Measurements from ENCODE around the gene ZNF835. TPM values are rescaled to one million over a fixed set of nuclear protein-coding genes. Genes with fewer than 3 reads are reported as not detected.

Gene ZNF835
- polyA plus RNA-seq, 1 donor (not counting 4 experiments of a cell fraction or from before 2014, with no cell fraction given) = not detected

DNA sequence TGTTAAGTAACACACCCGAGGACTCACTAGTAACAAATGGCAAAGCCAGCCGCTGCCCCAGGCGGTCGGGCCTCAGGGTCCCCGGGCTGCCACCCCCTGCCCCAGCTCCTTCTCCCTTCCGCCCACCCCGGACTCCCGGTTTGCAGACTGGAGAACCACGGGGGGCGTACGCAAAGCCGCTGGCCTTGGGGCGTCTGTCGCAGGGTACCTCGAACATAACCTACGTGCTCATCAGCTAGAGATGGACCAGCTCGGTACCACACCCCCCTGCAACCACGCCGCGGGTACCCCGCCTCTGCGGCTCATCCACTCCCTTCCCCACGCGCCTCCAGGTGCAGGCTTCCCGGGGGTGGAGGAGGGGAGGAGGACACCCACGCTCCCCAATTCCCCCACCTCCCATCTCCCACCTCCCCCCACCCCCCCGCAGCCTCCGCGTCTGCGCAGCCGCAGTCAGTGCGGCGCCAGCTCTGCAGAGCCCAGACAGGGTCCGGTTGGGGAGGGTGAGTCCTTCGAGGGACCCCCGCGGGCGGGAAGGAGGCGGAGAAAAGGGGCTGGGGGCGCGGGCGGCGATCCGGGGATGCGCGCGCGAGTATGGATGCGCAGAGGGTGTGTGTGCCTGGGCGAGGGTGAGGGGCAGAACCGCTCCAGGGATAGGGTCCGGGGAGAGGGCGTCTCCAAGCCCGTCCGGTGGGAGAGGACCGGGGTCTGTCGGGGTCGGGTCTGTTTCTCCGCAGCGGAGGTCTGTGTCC, 28.7 kb downstream of the ZNF835 start, which contains the start of gene SMIM17:
Gene SMIM17 (plus strand): TSS at position 449 of the 749 bp plus-strand sequence. CDS start 2,509 bp downstream, outside the sequence.
- Histone ChIP-seq H3K4me1 (ENCODE audit: control insufficient read depth, extremely low read depth, insufficient read depth, low read length) (no peaks in the 10 kb centered on the region), H3K9ac (ENCODE audit: control insufficient read depth, extremely low read depth, insufficient read depth, low read length) (no peak within 1 kb of the TSS), H3K27ac (ENCODE audit: control insufficient read depth, insufficient read depth, low read length) (no peak within 1 kb of the TSS), H3K36me3 (ENCODE audit: control insufficient read depth in 2 of 2, extremely low read depth in 1 of 2, insufficient read depth in 2 of 2, low read length in 2 of 2) (no peaks in the 10 kb centered on the region), H3K9me1 (ENCODE audit: control insufficient read depth, extremely low read depth, insufficient read depth, low read length) (no peaks in the 10 kb centered on the region), H3K4me2 (ENCODE audit: control insufficient read depth, extremely low read depth, insufficient read depth, low read depth, low read length) (no peak within 1 kb of the TSS), H3K27me3 (ENCODE audit: control insufficient read depth, extremely low read depth, insufficient read depth, low read length) (no peaks in the 10 kb centered on the region), H4K20me1 (ENCODE audit: control insufficient read depth, extremely low read depth, insufficient read depth, low read length) (no peaks in the 10 kb centered on the region), H3K9me3 (ENCODE audit: control insufficient read depth, low read depth, low read length) (peaks cover 11% of the 10 kb centered on the region), H2AFZ (ENCODE audit: control insufficient read depth, low read length) (no peak within 1 kb of the TSS), H3K4me3 (ENCODE audit: control insufficient read depth in 2 of 3, extremely low read depth in 1 of 3, insufficient read depth in 2 of 3, low read depth in 1 of 3, low read length in 3 of 3) (no peak within 1 kb of the TSS), H3K79me2 (ENCODE audit: control insufficient read depth, insufficient read depth, low read length) (no peaks in the 10 kb centered on the region)
- FAIRE-seq = no peak
- no peak for DNase-seq (ENCODE audit: low read depth, low spot score)
- dilution Hi-C loops (cut with MboI; ENCODE audit: extremely low pct_ligation_motif_present, low sequenced_read_pairs) = no loop called here
- TF ChIP-seq, protein P1, sequence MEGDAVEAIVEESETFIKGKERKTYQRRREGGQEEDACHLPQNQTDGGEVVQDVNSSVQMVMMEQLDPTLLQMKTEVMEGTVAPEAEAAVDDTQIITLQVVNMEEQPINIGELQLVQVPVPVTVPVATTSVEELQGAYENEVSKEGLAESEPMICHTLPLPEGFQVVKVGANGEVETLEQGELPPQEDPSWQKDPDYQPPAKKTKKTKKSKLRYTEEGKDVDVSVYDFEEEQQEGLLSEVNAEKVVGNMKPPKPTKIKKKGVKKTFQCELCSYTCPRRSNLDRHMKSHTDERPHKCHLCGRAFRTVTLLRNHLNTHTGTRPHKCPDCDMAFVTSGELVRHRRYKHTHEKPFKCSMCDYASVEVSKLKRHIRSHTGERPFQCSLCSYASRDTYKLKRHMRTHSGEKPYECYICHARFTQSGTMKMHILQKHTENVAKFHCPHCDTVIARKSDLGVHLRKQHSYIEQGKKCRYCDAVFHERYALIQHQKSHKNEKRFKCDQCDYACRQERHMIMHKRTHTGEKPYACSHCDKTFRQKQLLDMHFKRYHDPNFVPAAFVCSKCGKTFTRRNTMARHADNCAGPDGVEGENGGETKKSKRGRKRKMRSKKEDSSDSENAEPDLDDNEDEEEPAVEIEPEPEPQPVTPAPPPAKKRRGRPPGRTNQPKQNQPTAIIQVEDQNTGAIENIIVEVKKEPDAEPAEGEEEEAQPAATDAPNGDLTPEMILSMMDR (optimal IDR thresholded peaks at IDR 0.05 in 1 of 3, IDR thresholded peaks at IDR 0.05 in 1 of 3, conservative IDR thresholded peaks at IDR 0.05 in 1 of 3; ENCODE audit: extremely low read depth in 1 of 3, insufficient read depth in 2 of 3, low read length in 3 of 3) = no peak
- no peak for TF ChIP-seq EZH2 (IDR thresholded peaks at IDR 0.05; ENCODE audit: low read length)

DNA sequence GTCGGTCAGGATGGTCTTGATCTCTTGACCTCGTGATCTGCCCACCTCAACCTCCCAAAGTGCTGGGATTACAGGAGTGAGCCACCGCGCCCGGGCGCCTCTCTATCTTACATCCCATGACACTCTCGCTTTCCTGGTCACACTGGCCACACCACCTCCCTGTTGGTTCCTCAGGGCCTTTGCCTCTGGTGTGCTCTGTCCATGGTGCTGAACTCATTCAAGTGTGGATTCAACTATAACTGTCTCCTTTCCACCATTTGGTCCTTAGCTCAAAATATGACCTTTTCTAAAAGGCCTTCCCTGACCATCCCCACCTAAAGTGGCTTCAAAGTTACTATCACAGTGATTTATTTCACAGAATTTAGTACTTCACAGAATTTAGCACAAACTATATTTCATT, 32.3 kb downstream of the ZNF835 start:
- Histone ChIP-seq H3K4me3 (ENCODE audit: control insufficient read depth in 2 of 3, extremely low read depth in 1 of 3, insufficient read depth in 2 of 3, low read depth in 1 of 3, low read length in 3 of 3) (no peak overlapping the region), H3K4me2 (ENCODE audit: control insufficient read depth, extremely low read depth, insufficient read depth, low read depth, low read length) (no peak overlapping the region), H3K79me2 (ENCODE audit: control insufficient read depth, insufficient read depth, low read length) (no peaks in the 10 kb centered on the region), H3K9ac (ENCODE audit: control insufficient read depth, extremely low read depth, insufficient read depth, low read length) (no peak overlapping the region), H3K27ac (ENCODE audit: control insufficient read depth, insufficient read depth, low read length) (no peak overlapping the region), H3K4me1 (ENCODE audit: control insufficient read depth, extremely low read depth, insufficient read depth, low read length) (no peaks in the 10 kb centered on the region), H3K27me3 (ENCODE audit: control insufficient read depth, extremely low read depth, insufficient read depth, low read length) (no peaks in the 10 kb centered on the region), H3K9me3 (ENCODE audit: control insufficient read depth, low read depth, low read length) (peaks cover 7% of the 10 kb centered on the region), H3K36me3 (ENCODE audit: control insufficient read depth in 2 of 2, extremely low read depth in 1 of 2, insufficient read depth in 2 of 2, low read length in 2 of 2) (no peaks in the 10 kb centered on the region), H3K9me1 (ENCODE audit: control insufficient read depth, extremely low read depth, insufficient read depth, low read length) (no peaks in the 10 kb centered on the region), H2AFZ (ENCODE audit: control insufficient read depth, low read length) (no peak overlapping the region), H4K20me1 (ENCODE audit: control insufficient read depth, extremely low read depth, insufficient read depth, low read length) (no peaks in the 10 kb centered on the region)
- DNase-seq (ENCODE audit: low read depth, low spot score) (no peak), FAIRE-seq (no peak)
- dilution Hi-C loops (cut with MboI; ENCODE audit: extremely low pct_ligation_motif_present, low sequenced_read_pairs) = no loop called here
- TF ChIP-seq EZH2 (IDR thresholded peaks at IDR 0.05; ENCODE audit: low read length) = no peak
- TF ChIP-seq, protein P1 (optimal IDR thresholded peaks at IDR 0.05 in 1 of 3, IDR thresholded peaks at IDR 0.05 in 1 of 3, conservative IDR thresholded peaks at IDR 0.05 in 1 of 3; ENCODE audit: extremely low read depth in 1 of 3, insufficient read depth in 2 of 3, low read length in 3 of 3) = no peak

Measured in keratinocyte (primary cell).